ENCODE measurements around the gene GOLT1A.

GOLT1A gene

GRCh38 chr1:204230211-204230610, 16.4 kb upstream of the GOLT1A start:
- TF ChIP-seq CTCF (IDR thresholded peaks at IDR 0.05; ENCODE audit: borderline replicate concordance, insufficient read depth, low read depth, low read length) = no peak
- no peak overlapping the region for H3K4me3 ChIP-seq (ENCODE audit: low read depth, low read length)

GRCh38 chr1:204228896-204229295, 15.1 kb upstream of the GOLT1A start:
- H3K4me3 ChIP-seq (ENCODE audit: low read depth, low read length) = no peak overlapping the region
- no peak for TF ChIP-seq CTCF (IDR thresholded peaks at IDR 0.05; ENCODE audit: borderline replicate concordance, insufficient read depth, low read depth, low read length)

GRCh38 chr1:204227996-204228785, 14.4 kb upstream of the GOLT1A start:
- H3K4me3 ChIP-seq (ENCODE audit: low read depth, low read length) = no peak overlapping the region
- no peak for TF ChIP-seq CTCF (IDR thresholded peaks at IDR 0.05; ENCODE audit: borderline replicate concordance, insufficient read depth, low read depth, low read length)

DNA sequence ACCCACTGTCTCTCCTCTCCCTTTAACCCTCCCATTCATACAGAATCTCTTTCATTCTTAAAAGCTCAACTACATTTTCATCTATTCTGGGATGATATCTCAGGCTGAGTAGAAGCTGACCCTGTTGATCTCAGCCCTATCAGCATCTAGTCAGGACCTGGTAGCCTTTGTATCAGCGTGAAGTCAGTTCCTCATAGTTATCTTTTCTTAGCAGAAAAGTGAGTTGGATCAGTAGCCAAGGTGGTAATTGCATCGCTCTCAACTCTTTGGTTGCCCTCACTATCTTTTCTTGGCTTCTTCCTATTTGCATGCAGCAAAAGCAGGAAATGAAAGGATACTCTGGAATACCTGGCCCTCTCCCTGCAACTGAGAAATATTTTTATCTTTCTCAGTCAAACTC, 13.6 kb upstream of the GOLT1A start:
- no peak for TF ChIP-seq CTCF (IDR thresholded peaks at IDR 0.05; ENCODE audit: borderline replicate concordance, insufficient read depth, low read depth, low read length)
- H3K4me3 ChIP-seq (ENCODE audit: low read depth, low read length) = no peak overlapping the region

GRCh38 chr1:204225841-204226735, 12.3 kb upstream of the GOLT1A start:
- no peak for TF ChIP-seq CTCF (IDR thresholded peaks at IDR 0.05; ENCODE audit: borderline replicate concordance, insufficient read depth, low read depth, low read length)
- no peak overlapping the region for H3K4me3 ChIP-seq (ENCODE audit: low read depth, low read length)

- no peak overlapping the region for H3K4me3 ChIP-seq (ENCODE audit: low read depth, low read length)
- TF ChIP-seq CTCF (IDR thresholded peaks at IDR 0.05; ENCODE audit: borderline replicate concordance, insufficient read depth, low read depth, low read length) = no peak
Observed at GRCh38 chr1:204224655-204225054, 10.9 kb upstream of the GOLT1A start.
